ENCODE data around the gene GGN. TPM values are rescaled to one million over a fixed set of nuclear protein-coding genes. Genes with fewer than 3 reads are reported as not detected.

Gene GGN
- total and polyA plus RNA-seq, 12 donors, result 0.13 to 0.57 (median 0.38) TPM; not detected in 6

GRCh38 chr19:38377052-38377451 is 10.8 kb downstream of the GGN start:
- DNase-seq (no peak), ATAC-seq (no peak)
- H3K36me3 ChIP-seq, result peaks cover 0 to 60% (median 33%) of the 10 kb centered on the region in 9 donors
- 98 to 99% methylated on average over 4 of the region's 4 CpGs for WGBS, 2 donors
- no peak for TF ChIP-seq CTCF (IDR thresholded peaks at IDR 0.05)
- no peaks in the 10 kb centered on the region for H3K27me3 ChIP-seq
- H3K27ac ChIP-seq, result peak overlapping the region in 1 of 10 donors; percentile 95
- no peaks in the 10 kb centered on the region for H3K9me3 ChIP-seq
- peaks cover 11 to 35% (median 23%) of the 10 kb centered on the region in 9 donors for H3K4me1 ChIP-seq
- intact Hi-C loops (cut with DNase I), result no loop called here
- H3K4me3 ChIP-seq, result no peak overlapping the region

GRCh38 chr19:38376576-38376975 is 11.3 kb downstream of the GGN start:
- 50 to 64% methylated on average over 3 of the region's 3 CpGs for WGBS, 2 donors
- Histone ChIP-seq H3K27ac (peak overlapping the region in 5 of 10 donors; percentile 16 to 95 (median 85)), H3K36me3 (peaks cover 0 to 55% (median 28%) of the 10 kb centered on the region in 9 donors)

GRCh38 chr19:38375748-38376147 is 12.1 kb downstream of the GGN start:
- WGBS, 2 donors, result 53 to 58% methylated on average over 5 of the region's 5 CpGs
- Histone ChIP-seq H3K4me1 (peaks cover 11 to 35% (median 23%) of the 10 kb centered on the region in 9 donors), H3K36me3 (peaks cover 0 to 47% (median 20%) of the 10 kb centered on the region in 9 donors), H3K4me3 (peak overlapping the region; percentile 53 to 90 (median 80)), H3K27me3 (no peaks in the 10 kb centered on the region), H3K27ac (peak overlapping the region; percentile 7 to 95 (median 88)), H3K9me3 (no peaks in the 10 kb centered on the region)
- DNase-seq (peak in 1 of 2 donors; percentile 34), ATAC-seq (peak in 6 of 8 donors; percentile 26 to 62 (median 34))
- no peak for TF ChIP-seq CTCF (IDR thresholded peaks at IDR 0.05)
- intact Hi-C loops (cut with DNase I), result loop anchor here in 2 of 10 donors (2.0 kb wide), 1 partner anchor 39 kb away; no protein-coding TSS in a partner anchor

More at GRCh38 chr19:38376576-38376975, 11.3 kb downstream of the GGN start:
- H3K9me3 ChIP-seq, result no peaks in the 10 kb centered on the region
- TF ChIP-seq CTCF (IDR thresholded peaks at IDR 0.05), result no peak
- intact Hi-C loops (cut with DNase I), result no loop called here
- H3K27me3 ChIP-seq, result no peaks in the 10 kb centered on the region
- DNase-seq (no peak), ATAC-seq (no peak)
- peak overlapping the region in 4 of 10 donors; percentile 72 to 89 (median 78) for H3K4me3 ChIP-seq
- H3K4me1 ChIP-seq, result peaks cover 11 to 35% (median 23%) of the 10 kb centered on the region in 9 donors

- H3K27me3 ChIP-seq, result peaks cover 0 to under 1% (median 0%) of the 10 kb centered on the region in 7 donors
- H3K36me3 ChIP-seq, result peaks cover 0 to 41% (median 15%) of the 10 kb centered on the region in 9 donors
- H3K27ac ChIP-seq, result peak overlapping the region; percentile 82 to 95 (median 88)
- WGBS, 2 donors, result 1% methylated on average over 18 of the region's 18 CpGs
- intact Hi-C loops (cut with DNase I), result loop anchor here in 2 of 10 donors (2.0 kb wide), 1 partner anchor 38 kb away; no protein-coding TSS in a partner anchor
- H3K4me3 ChIP-seq, result peak overlapping the region; percentile 53 to 90 (median 80)
- DNase-seq, result no peak
- peaks cover 11 to 35% (median 23%) of the 10 kb centered on the region in 9 donors for H3K4me1 ChIP-seq
- no peaks in the 10 kb centered on the region for H3K9me3 ChIP-seq
- ATAC-seq, result peak in 6 of 8 donors; percentile 3 to 18 (median 8)
- no peak for TF ChIP-seq CTCF (IDR thresholded peaks at IDR 0.05)
Measured at GRCh38 chr19:38375098-38375493, 12.7 kb downstream of the GGN start.

Data from heart right ventricle (tissue), 16 donors.